ENCODE data around the gene PCDH15. TPM values are rescaled to one million over a fixed set of nuclear protein-coding genes. Genes with fewer than 3 reads are reported as not detected.

The PCDH15 gene
- total RNA-seq, 1 experiment from 2014 or later = 0.61 TPM

- no peak overlapping the region for H2BK5ac ChIP-seq (ENCODE audit: insufficient read length, low read length)
- no peak overlapping the region for H3K4me3 Mint-ChIP-seq
- no peaks in the 10 kb centered on the region for H3K36me3 Mint-ChIP-seq (ENCODE audit: insufficient read depth in 1 of 3, low read depth in 3 of 3)
- H3K14ac ChIP-seq (ENCODE audit: insufficient read depth, low read length) = no peak overlapping the region
- WGBS (ENCODE audit: extremely low coverage, insufficient read length, low lambda C conversion rate) = no CpG with 5 or more reads among the region's 1 CpG
- no peaks in the 10 kb centered on the region for H3K79me1 ChIP-seq (ENCODE audit: insufficient read depth, low read depth, low read length, poor library complexity, severe bottlenecking)
- no peaks in the 10 kb centered on the region for H3K9me3 ChIP-seq (ENCODE audit: control insufficient read depth, low read depth, low read length)
- H3K4ac ChIP-seq (ENCODE audit: low read depth, low read length) = no peak overlapping the region
- H3K9me3 Mint-ChIP-seq = no peaks in the 10 kb centered on the region
- H3K18ac ChIP-seq (ENCODE audit: insufficient read length, low read depth, low read length) = no peak overlapping the region
- H3K9ac ChIP-seq (ENCODE audit: extremely low read depth, insufficient read length, low read length) = no peak overlapping the region
- no peaks in the 10 kb centered on the region for H4K20me1 ChIP-seq (ENCODE audit: control insufficient read depth, insufficient read depth, insufficient read length)
- no peak overlapping the region for H2BK12ac ChIP-seq (ENCODE audit: insufficient read length, low read depth, low read length)
- no peak overlapping the region for H2AFZ ChIP-seq (ENCODE audit: low read length)
- no peak overlapping the region for H3K56ac ChIP-seq (ENCODE audit: insufficient read length, low read depth, low read length)
- H3K27ac ChIP-seq (ENCODE audit: insufficient read length, low read depth, low read length) = no peak overlapping the region
- H4K5ac ChIP-seq (ENCODE audit: insufficient read length, low read depth, low read length) = no peak overlapping the region
- no peak overlapping the region for H3K4me2 ChIP-seq (ENCODE audit: insufficient read depth, insufficient read length, low read length)
- H3K4me1 Mint-ChIP-seq = peaks cover 5 to 7% of the 10 kb centered on the region in 2 experiments
- H3K27me3 ChIP-seq (ENCODE audit: insufficient read depth, low read length) = no peaks in the 10 kb centered on the region
- no peaks in the 10 kb centered on the region for H3K27me3 Mint-ChIP-seq (ENCODE audit: low read depth)
- H3K27ac Mint-ChIP-seq = no peak overlapping the region
- H3K23ac ChIP-seq (ENCODE audit: insufficient read length, low read depth, low read length) = no peak overlapping the region
- H3K79me2 ChIP-seq (ENCODE audit: insufficient read depth, low read length) = no peaks in the 10 kb centered on the region
- no peak overlapping the region for H2BK120ac ChIP-seq (ENCODE audit: low read depth, low read length, poor library complexity, severe bottlenecking)
- H3T11ph ChIP-seq (ENCODE audit: low read length) = no peak overlapping the region
- H4K8ac ChIP-seq (replicated peaks; ENCODE audit: insufficient read length, low read depth, low read length) = no peak overlapping the region
- no peak overlapping the region for H2BK20ac ChIP-seq (ENCODE audit: low read depth, low read length, poor library complexity, severe bottlenecking)
- H4K91ac ChIP-seq (ENCODE audit: insufficient read length, low read depth, low read length) = no peak overlapping the region
- no peak for TF ChIP-seq CTCF (conservative IDR thresholded peaks at IDR 0.05)
- no peaks in the 10 kb centered on the region for H3K23me2 ChIP-seq (ENCODE audit: insufficient read length, low read depth, low read length, poor library complexity, severe bottlenecking)
- no peaks in the 10 kb centered on the region for H3K4me1 ChIP-seq (ENCODE audit: insufficient read depth, low read length)
- DNase-seq = no peak
- no peak overlapping the region for H2BK15ac ChIP-seq (ENCODE audit: low read depth, low read length)
- no peak overlapping the region for H2AK5ac ChIP-seq (ENCODE audit: insufficient read length, low read length)
Measured at GRCh38 chr10:54682554-54682953, 118.5 kb downstream of the PCDH15 start.

Measured in H9 (cell line).